ENCODE results near the gene RPS27L. TPM values are rescaled to one million over a fixed set of nuclear protein-coding genes. Genes with fewer than 3 reads are reported as not detected.
"Not testable (repeated sequence)": the region's sequence is repeated elsewhere in the genome, so short reads cannot be mapped to it uniquely, and the experiment has no call there.

Gene RPS27L
- polyA plus RNA-seq, 4 donors, result 81.3 to 110 (median 100) TPM

GRCh38 chr15:63145426-63145825, 11.9 kb downstream of the RPS27L start:
- no peak for DNase-seq (ENCODE audit: low read depth in 4 of 4, low spot score in 2 of 4)

GRCh38 chr15:63140936-63141335, 16.3 kb downstream of the RPS27L start:
- DNase-seq (ENCODE audit: low read depth in 4 of 4, low spot score in 2 of 4), result no peak

GRCh38 chr15:63136742-63137141, 20.5 kb downstream of the RPS27L start:
- no peak for DNase-seq (ENCODE audit: low read depth in 4 of 4, low spot score in 2 of 4)

DNA sequence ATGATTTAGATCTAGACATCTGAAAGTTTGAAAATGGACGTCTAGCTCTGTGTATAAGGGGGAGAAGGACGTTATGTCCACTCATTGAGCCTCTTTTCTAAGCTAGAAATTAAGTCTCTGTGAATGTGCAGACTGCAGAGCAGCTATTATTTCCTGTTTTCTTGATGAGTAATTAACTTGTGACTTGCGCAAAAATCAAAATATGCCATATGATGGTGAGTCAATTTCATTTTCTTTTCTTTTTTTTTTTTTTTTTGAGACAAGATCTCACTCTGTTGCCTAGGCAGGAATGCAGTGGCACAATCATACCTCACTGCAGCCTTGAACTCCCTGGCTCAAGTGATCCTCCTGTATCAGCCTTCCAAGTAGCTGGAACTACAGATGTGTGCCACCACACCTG, 21.5 kb downstream of the RPS27L start:
- no peak for DNase-seq (ENCODE audit: low read depth in 4 of 4, low spot score in 2 of 4)

GRCh38 chr15:63135281-63135680, 22.0 kb downstream of the RPS27L start:
- no peak for DNase-seq (ENCODE audit: low read depth in 4 of 4, low spot score in 2 of 4)

- no peak for DNase-seq (ENCODE audit: low read depth in 4 of 4, low spot score in 2 of 4)
These were observed 22.9 kb downstream of the RPS27L start for GRCh38 chr15:63134245-63134985.

DNA sequence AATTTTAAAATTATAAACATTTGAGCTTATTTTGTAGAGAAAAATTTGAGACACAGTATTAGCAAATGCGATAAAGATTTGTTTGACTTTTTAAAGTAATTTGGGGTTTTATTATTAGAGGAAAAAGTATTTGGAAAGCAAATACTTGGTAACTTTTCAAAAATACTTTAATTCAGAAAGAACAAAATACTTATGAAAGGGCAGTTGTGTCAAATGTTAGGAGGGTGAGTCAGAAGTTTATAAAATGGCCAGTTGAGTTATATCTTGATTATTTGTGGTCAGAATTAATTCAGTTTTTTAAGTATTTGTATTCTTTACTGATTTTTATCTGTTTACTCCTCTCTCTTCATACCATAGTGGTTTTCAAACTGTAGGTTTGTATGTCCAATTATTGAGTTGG, 23.5 kb downstream of the RPS27L start:
- no peak for DNase-seq (ENCODE audit: low read depth in 4 of 4, low spot score in 2 of 4)

GRCh38 chr15:63126726-63127125, 30.6 kb downstream of the RPS27L start:
- DNase-seq (ENCODE audit: low read depth in 4 of 4, low spot score in 2 of 4), result no peak

- no peak for DNase-seq (ENCODE audit: low read depth in 4 of 4, low spot score in 2 of 4)
These were observed 32.8 kb downstream of the RPS27L start for GRCh38 chr15:63124506-63124905.

- DNase-seq (ENCODE audit: low read depth in 4 of 4, low spot score in 2 of 4), result peak; percentile 32 to 58 (median 48)
These were observed 35.0 kb downstream of the RPS27L start for GRCh38 chr15:63122002-63122875.

GRCh38 chr15:63121382-63122001, 35.8 kb downstream of the RPS27L start, which contains the start of gene LACTB:
LACTB (plus strand) TSS chr15:63121861; CDS start chr15:63121872, 11 bp downstream.
- DNase-seq (ENCODE audit: low read depth in 4 of 4, low spot score in 2 of 4), result peak; percentile 64 to 85 (median 67)

DNA sequence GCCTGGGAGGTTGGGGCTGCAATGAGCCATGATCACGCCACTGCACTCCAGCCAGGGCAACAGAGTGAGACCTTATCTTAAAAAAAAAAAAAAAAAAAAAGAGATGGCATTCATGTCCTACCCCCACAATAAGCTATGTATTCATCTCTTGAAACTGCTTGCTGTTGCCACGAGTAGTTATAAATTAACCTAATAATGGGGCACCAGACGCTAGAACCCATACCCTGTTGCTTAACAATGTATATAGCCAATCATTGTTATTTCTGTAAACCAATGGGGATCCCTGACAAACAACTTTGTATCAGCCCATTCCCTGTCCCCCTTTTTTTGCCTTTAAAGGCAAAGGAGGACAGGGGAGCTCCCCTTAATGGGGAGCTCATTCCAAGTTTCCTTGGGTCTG, 38.4 kb downstream of the RPS27L start:
- no peak for DNase-seq (ENCODE audit: low read depth in 4 of 4, low spot score in 2 of 4)

DNA sequence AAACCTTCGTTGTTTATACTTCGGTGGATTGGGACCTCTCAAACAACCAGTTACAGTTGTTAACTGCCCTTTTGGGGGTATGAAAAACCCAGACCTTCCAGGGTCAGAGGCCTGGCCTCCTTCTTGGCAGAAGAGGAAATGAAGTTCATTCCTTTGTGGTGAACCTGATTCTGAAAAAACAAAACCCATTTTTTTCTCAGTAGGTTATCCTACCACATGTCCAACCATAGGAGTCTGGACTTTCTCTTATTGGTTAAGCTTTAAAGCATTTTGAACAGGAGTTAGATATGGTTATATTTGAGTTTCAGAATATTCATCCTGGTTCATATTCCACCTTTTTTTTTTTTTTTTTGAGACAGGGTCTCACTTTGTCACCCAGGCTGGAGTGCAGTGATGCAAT, 42.8 kb downstream of the RPS27L start:
- no peak for DNase-seq (ENCODE audit: low read depth in 4 of 4, low spot score in 2 of 4)

GRCh38 chr15:63112871-63113270, 44.4 kb downstream of the RPS27L start:
- DNase-seq (ENCODE audit: low read depth in 4 of 4, low spot score in 2 of 4), result no peak

GRCh38 chr15:63111481-63111880, 45.8 kb downstream of the RPS27L start:
- DNase-seq (ENCODE audit: low read depth in 4 of 4, low spot score in 2 of 4), result no peak

GRCh38 chr15:63110428-63111026, 46.8 kb downstream of the RPS27L start:
- no peak for DNase-seq (ENCODE audit: low read depth in 4 of 4, low spot score in 2 of 4)

- no peak for DNase-seq (ENCODE audit: low read depth in 4 of 4, low spot score in 2 of 4)
These were observed 47.4 kb downstream of the RPS27L start for GRCh38 chr15:63109920-63110319.

GRCh38 chr15:63109498-63109897, 47.8 kb downstream of the RPS27L start:
- DNase-seq (ENCODE audit: low read depth in 4 of 4, low spot score in 2 of 4), result no peak

- DNase-seq (ENCODE audit: low read depth in 4 of 4, low spot score in 2 of 4), result peak in 1 of 4 donors; percentile 44
These were observed 49.3 kb downstream of the RPS27L start for GRCh38 chr15:63107895-63108546.

- not testable (repeated sequence) for DNase-seq (ENCODE audit: low read depth in 4 of 4, low spot score in 2 of 4)
These were observed 51.9 kb downstream of the RPS27L start for GRCh38 chr15:63105354-63105753.
